Effector CD4-positive, alpha-beta T cell (primary cell): ENCODE results near the gene PER1.

ENCODE experiments used
- DNase-seq: peaks from one replicate; pipeline ENCODE4 v3.0.0-alpha.2; 2020

The PER1 gene

DNA sequence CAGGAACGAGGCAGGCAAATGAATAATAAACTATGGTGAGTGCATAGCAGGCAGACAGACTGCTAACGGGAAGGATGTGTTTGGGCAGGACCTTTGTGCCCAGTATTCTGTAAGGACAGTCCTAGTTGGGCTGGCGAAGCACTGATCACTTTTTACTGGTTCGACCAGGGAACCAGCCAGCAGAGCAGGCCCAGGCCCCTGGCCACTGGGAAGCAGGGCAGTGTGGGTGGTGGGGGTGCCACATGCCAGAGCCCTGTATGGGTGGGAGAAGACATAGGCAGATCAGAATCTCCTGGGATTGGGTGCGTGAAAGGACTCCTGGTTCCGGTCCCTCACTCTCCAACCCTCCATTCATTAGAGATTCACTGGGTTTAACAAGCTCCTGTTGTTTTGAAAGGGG, 14.5 kb upstream of the PER1 start:
- no peak for DNase-seq

- peak; percentile 11 for DNase-seq
Observed at GRCh38 chr17:8164815-8165131, 12.6 kb upstream of the PER1 start.

- peak; percentile 63 for DNase-seq
Observed at GRCh38 chr17:8163978-8164814, 12.0 kb upstream of the PER1 start.

GRCh38 chr17:8162997-8163977, 11.1 kb upstream of the PER1 start:
- DNase-seq: peak; percentile 6

DNA sequence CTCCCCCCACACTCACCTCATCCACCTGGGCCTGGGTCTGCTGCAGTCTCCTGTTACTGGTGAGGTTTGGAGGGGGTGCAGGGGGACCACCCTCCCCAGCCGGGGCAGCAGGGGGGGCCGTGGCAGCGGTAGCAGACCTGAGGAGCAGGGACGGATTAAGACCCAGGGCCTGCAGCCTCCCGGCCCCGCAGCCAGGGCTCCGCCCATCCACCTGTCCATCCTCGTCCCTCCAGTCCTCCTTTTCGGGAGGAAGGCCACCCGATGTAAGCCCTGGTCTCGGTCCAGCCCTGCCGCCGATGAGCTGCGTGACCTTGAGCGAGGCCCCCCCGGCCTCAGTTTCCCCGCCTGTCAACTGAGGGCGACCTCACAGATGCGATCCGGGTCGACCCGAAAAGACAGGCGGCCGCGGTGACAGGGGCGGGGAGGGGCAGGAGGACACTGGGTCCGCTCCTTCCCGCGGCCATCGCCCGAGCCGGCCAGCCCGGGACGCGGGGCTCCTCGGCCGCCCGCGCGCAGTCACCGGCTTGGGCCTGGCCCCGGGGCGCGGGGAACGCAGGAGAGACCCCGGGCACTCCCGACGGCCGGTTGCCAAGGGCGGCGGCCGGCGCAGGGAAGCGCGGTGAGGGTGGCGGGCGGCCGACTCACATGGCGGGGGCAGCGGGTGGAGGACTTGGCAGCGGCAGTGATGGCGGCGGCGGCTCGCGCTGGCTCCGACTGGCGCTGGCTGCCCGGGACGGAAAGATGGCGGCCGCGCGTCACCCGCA, 10.2 kb upstream of the PER1 start, which contains the start of gene VAMP2:
Gene VAMP2, minus strand, starts transcription at position 716 of the 764 bp plus-strand sequence. Its CDS starts 69 bp downstream, at position 647.
- peak; percentile 82 for DNase-seq

DNA sequence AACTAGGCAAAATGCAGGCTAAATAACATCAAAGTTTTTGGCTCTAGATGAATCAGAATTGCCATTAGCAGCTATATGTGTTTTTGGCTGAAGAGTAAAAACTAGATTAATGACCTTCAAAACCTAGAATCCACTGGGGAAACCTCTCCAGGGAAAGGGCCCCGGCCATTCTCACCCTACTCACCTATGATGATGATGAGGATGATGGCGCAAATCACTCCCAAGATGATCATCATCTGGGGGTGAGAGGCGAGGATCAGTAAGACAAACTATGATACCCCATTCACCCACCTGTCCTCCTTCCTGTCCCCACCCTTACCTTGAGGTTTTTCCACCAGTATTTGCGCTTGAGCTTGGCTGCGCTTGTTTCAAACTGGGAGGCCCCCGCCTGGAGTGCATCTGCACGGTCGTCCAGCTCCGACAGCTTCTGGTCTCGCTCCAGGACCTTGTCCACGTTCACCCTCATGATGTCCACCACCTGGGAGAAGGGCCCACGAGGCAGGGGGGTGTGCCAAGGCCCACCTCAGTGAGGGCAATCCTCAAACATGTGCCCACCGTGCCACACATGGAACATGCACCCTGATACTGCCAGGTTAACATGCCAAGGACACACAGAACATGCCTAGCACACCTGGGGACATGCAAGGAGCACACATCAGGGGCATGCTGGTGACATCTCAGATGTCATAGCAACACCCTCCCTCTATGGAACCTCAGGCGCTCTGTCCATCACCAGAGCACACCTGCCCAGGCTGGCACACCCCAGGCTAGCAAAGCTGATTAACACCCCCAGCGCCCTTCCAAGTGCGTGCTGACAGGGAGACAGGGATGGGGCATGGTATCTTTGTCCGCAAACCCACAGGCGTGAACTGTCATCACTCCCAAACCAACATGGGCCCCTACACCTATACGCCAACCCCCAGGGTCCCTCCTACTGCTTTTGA, 9.4 kb upstream of the PER1 start:
- DNase-seq: peak; percentile 6

DNA sequence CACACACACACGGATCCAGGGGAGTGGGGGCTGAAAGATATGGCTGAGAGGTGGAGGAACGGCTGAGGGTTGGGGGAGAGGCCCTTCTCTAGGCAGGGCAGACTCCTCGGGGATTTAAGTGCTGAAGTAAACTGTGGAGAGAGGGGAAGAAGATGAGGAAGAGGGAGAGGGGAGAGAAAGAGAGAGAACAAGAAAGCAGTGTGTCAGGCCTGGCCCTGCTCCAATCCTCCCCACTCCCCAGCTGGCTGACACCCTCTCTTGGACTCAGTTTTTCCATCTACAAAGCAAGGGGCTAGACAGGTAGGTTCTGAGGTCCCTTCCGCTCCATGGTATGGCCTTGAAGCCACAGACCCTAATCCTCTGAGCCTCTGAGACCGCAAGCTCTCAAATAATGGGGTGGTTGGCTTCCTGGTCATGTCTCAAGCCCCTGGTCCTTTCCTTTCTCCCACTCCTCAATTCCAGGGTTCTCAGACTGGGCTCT, 8.6 kb upstream of the PER1 start:
- DNase-seq: no peak

DNA sequence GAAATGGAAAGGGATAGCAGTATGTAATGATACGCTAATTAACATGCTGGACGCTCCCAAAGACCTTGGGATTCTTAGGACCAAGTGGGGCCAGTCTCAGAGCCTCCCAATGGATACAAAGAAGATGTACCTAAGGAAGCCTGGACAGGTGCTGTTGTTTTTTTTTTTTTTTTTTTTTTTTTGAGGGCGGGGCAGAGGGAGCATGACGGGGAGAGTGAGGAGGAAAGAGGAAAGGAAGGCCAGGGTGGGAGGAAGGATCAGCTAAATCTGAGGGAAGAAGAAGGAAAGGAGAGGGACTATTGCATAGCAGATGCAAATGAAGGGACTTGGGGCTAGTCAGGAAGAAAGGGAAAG, 8.0 kb upstream of the PER1 start:
- DNase-seq: no peak

GRCh38 chr17:8159459-8160223, 7.4 kb upstream of the PER1 start:
- DNase-seq: no peak

- no peak for DNase-seq
Observed at GRCh38 chr17:8159032-8159400, 6.8 kb upstream of the PER1 start.

GRCh38 chr17:8158267-8159031, 6.2 kb upstream of the PER1 start:
- peak; percentile 84 for DNase-seq

GRCh38 chr17:8156246-8156992, 4.2 kb upstream of the PER1 start:
- DNase-seq: peak; percentile 100

DNA sequence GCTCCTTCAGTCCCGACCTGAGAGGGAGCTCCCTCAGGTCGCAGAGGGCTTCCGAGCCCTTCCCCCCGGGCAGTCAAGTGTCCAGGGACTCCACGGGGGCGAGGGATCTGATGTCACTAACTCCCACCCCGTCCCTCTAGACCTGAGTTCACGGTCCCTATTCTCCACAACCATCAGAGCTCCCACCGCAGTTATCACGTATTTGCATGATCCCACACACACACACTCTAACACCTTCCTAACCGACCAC, 3.7 kb upstream of the PER1 start:
- no peak for DNase-seq

DNA sequence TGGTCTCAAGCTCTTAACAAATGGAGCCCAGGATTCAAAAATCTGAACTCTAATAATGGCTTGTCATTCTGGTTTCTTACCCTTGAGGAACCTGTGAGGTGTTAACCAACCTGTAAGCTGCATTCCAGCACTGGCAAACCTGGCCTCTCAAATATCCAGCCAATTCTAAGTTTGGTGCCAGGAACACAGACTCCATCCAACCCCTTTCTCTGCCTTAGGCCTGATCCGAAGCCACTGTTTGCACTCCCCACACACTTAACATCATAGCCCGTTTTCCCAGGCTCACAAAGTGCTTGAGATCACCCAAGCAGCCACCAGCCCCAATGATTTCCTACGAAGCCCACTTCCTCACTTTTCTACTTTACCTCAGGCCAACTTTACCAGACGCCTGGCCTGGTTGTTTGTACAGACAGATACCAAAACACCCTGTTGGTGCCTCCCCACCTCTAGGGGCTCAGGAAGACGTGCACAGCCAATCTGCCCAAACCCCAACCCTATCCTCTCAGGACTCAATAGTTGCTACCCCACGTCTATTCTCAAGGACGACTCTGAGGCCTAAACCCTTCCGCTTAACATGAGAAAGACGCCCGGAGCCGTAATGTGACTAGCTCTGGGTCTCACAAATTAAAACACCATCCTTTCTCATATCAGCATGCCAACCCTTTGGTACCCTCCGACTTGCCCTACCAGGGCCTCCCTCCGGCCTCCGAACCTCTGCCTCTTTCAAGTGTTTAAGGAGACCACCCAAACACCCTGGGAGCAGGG, 3.2 kb upstream of the PER1 start:
- DNase-seq: peak; percentile 6

GRCh38 chr17:8154608-8155155, 2.5 kb upstream of the PER1 start:
- no peak for DNase-seq

DNA sequence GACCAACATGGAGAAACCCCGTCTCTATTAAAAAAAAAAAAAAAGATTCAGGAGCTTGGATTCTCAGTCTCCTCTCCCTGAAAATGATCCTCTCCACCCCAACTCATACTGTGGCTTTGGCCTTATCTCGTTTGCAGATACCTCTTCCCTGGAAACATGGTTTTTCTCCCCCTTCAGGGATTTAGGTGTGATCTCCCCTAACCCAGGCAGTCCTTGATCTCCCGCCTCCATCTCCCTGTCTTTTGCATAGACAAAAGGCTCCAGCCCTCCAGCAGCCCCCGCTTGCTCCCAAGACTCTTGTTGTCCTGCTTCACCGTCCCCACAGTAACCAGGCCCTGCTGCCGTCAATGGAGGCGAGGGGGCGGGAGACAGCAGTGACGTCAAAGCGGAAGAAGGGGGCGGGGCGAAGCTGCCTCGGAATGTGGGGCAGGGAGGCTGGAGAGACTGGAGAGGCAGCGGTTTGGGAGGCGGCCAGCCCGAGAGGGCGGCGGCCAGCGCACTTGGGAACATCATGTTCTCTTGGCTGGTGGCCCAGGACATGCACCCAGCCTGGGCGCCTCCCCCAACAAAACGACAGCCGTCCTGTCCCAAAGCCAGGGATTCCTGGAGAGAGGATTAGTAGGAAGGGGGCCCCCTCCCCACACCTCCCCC, 1.9 kb upstream of the PER1 start:
- DNase-seq: peak; percentile 89

GRCh38 chr17:8153525-8153956, 1.3 kb upstream of the PER1 start:
- peak; percentile 30 for DNase-seq

- peak; percentile 3 for DNase-seq
Observed at GRCh38 chr17:8153031-8153451, 837 bp upstream of the PER1 start.
